GM19238 (cell line): Measurements from ENCODE around the gene TAF9B.
"Not testable (repeated sequence)": the region's sequence is repeated elsewhere in the genome, so short reads cannot be mapped to it uniquely, and the experiment has no call there.

Experiments
- DNase-seq: peaks from one replicate; pipeline ENCODE4 v3.0.0; 2011; ENCODE audit warnings: low spot score; ENCODE audit not compliant: insufficient read length

TAF9B gene, protein sequence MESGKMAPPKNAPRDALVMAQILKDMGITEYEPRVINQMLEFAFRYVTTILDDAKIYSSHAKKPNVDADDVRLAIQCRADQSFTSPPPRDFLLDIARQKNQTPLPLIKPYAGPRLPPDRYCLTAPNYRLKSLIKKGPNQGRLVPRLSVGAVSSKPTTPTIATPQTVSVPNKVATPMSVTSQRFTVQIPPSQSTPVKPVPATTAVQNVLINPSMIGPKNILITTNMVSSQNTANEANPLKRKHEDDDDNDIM

DNA sequence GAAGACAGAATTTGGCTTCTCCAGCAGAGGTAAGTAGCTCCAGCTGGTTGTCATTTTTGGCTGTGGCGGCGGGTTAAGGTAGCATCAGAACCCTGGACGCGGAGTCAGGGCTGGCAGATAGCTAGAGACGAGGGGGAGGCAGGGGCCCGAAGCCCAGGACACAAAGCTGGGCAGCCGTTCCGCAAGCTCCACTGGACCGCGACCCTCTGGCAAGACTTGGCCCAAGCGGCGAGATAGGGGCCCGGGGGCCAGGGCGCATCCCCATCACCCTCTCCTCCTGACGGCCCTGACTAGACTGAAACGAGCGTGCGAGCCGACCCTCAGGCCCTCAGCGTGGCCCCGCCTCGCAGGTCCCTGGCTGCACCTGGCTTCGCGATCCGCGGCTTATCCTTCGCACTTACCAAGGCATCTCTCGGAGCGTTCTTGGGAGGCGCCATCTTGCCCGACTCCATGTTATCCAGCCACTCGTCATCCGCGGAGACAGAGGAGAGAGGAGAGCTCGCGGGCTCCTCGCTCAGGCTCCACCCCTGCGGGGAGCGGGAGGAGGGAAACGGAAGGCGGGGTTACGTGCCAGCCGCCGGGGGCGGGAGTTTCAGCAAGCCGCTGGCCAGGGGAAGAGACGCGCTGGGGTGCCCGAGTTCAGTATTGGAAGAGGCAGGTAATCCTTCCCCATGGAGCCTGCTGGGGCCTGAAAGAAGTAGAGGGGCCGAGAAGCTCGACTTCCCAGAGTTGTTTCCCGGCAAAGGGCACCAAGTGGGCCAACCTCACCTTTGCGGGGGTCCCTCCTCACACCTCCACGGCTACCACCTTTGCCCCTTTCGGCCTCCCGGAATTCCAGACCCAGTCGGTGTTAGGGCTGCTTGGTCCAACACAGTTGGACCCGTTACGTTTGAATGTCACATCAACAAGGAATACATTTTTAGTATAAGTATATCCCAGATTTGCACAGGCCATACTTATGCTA lies at the start of gene TAF9B:
TAF9B (minus strand) TSS at position 491 of the 964 bp plus-strand sequence; CDS start at position 452, 39 bp downstream.
- DNase-seq: peak; percentile 76

DNA sequence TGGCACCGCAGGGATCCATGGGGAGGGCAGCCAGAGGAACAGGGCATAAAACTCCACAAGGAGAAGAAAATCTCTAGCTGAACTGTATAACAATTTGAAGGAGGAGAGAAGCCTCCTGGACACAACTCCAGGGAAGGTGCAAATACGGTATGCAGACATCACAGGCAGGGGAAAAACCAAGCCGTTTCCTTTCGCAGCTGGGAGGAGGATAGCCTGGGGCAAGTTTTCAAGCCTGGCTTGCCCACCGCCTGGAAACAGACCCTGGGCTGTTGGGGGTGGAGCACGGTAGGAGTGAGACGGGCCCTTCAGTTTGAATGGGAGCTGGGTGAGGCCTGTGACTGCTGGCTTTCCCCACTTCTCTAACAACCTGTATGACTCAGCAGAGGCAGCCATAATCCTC lies 43.4 kb upstream of the TAF9B start:
- DNase-seq: no peak

DNA sequence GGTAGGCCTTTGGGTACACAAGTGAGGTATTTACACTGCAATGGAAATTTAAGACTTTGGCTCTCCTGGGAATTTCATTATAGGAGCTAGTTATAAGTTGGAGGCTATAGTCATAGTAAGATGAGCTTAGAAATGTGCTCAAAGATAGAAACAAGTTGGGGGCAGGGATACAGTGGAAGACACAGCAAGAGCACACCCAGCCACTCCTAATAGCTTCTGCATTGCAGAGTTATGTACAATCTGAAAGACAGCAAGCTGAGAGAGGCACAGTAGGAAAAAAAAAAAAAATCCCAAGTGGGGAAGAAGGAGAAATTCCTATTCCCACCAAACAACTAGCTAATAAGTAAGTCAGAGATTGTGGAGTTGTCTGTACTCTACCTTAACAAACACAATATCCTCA lies 41.9 kb upstream of the TAF9B start:
- DNase-seq: no peak

DNA sequence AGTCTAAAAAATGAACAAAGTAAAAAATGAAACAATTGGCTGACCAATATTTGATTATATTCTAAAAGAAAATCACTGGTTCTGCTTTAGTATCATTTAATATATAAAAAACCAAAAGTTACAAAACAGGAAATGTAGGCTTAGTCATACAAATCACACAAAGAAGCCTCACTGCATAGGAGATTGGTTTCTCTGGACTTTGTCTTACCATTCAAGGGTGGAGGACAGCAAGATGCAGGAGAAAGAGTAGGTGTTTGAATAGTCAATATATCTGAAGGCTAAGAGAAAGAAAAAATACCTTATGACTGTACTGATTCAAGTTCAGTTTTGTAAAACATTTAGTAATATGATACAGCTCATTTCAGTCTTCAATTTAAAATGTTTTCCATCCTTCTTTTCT lies 28.6 kb upstream of the TAF9B start:
- no peak for DNase-seq

DNA sequence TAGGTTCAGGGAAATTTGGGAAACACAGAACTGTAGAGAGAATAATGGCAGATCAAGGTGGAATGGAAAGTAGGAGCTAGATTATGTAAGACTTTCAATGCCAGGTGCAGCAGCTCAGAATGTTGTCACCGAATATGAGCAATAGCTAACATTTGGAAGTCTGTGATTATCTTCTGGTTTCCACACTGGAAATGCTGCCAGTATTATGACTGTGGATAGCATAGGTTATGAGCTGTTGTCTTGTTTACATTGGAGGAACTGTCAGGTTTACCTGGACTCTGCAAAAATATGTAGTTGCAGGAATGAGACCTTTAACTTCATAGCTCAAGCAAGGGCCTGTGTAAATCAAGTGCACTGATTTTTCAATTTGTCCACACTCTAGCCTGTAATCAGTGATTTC lies 26.0 kb upstream of the TAF9B start:
- DNase-seq: no peak

DNA sequence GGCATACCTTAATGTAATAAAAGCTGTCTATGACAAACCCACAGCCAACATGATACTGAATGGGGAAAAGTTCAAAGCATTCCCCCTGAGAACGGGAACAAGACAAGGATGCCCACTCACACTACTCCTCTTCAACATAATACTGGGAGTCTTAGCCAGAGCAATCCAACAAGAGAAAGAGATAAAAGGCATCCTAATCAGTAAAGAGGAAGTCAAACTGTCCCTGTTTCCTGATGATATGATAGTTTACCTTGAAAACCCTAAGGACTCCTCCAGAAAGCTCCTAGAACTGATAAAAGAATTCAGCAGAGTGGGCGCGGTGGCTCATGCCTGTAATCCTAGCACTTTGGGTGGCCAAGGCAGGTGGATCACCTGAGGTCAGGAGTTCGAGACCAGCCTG lies 23.7 kb upstream of the TAF9B start:
- DNase-seq: not testable (repeated sequence)

DNA sequence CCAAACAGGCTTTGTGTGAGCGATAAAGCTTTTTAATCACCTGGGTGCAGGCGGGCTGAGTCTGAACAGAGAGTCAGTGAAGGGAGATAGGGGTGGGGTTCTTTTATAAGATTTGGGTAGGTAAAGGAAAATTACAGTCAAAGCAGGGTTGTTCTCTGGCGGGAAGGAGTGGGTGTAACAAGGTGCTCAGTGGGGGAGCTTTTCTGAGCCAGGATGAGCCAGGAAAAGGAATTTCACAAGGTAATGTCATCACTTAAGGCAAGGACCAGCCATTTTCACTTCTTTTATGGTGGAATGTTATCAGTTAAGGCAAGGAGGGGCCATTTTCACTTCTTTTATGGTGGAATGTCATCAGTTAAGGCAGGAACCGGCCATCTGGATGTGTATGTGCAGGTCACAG lies 21.3 kb upstream of the TAF9B start:
- DNase-seq: not testable (repeated sequence)

DNA sequence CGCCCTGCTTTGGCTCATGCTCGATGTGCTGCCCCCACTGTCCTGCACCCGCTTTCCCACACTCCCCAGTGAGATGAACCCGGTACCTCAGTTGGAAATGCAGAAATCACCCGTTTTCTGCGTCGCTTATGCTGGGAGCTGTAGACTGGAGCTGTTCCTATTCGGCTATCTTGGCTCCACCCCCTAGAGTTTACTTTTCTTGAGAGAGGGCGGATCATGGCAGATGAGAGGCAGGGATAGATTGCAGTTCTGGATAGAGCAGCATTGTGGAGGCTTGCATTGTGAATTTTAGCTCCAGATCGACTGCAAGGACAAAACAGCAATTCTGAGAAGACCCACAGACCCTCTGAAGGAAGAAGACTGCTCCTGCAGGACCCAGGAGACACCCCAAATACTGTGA lies 18.4 kb upstream of the TAF9B start:
- DNase-seq: not testable (repeated sequence)

DNA sequence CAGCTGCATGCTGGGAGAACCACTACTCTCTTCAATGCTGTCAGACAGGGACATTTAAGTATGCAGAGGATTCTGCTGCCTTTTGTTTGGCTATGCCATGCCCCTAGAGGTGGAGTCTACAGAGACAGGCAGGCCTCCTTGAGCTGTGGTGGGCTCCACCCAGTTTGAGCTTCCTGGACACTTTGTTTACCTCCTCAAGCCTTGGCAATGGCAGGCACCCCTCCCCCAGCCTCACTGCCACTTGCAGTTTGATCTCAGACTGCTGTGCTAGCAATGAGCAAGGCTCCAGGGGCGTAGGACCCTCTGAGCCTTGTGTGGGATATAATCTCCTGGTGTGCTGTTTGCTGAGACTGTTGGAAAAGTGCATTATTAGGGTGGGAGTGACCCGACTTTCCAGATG lies 17.9 kb upstream of the TAF9B start:
- DNase-seq: not testable (repeated sequence)

DNA sequence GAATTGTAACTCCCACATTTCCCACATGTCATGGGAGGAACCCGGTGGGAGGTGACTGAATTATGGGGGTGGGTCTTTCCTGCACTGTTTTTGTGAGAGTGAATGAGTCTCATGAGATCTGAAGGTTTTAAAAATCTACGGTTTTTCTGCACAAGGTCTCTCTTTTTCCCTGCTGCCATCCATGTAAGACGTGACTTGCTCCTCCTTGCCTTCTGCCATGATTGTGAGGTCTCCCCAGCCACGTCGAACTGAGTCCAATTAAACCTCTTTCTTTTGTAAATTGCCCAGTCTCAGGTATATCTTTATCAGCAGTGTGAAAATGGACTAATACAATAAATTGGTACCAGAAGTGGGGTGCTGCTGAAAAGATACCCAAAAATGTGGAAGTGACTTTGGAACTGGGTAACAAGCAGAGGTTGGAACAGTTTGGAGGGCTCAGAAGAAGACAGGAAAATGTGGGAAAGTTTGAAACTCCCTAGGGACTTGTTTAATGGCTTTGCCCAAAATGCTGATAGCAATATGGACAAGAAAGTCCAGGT lies 7.6 kb upstream of the TAF9B start:
- not testable (repeated sequence) for DNase-seq

DNA sequence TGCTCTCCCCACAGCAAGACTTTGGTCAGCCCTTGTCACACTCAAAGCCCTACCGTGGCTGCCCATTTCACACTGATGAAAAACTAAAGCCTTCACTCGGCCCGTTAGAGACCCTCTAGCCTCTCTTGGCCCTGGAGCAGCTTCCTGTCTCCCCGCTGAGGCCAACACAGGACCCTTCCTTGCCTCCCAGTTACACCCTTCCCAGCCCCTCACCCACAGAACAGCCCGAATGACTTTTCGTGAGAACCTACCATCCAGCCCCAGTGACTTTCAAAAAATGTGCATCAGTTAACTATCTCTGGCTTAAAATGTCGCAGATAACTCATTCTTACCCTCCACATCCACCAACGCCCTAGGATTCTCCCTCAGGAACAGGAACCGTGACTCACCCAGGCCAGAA lies 756 bp upstream of the TAF9B start:
- no peak for DNase-seq

DNA sequence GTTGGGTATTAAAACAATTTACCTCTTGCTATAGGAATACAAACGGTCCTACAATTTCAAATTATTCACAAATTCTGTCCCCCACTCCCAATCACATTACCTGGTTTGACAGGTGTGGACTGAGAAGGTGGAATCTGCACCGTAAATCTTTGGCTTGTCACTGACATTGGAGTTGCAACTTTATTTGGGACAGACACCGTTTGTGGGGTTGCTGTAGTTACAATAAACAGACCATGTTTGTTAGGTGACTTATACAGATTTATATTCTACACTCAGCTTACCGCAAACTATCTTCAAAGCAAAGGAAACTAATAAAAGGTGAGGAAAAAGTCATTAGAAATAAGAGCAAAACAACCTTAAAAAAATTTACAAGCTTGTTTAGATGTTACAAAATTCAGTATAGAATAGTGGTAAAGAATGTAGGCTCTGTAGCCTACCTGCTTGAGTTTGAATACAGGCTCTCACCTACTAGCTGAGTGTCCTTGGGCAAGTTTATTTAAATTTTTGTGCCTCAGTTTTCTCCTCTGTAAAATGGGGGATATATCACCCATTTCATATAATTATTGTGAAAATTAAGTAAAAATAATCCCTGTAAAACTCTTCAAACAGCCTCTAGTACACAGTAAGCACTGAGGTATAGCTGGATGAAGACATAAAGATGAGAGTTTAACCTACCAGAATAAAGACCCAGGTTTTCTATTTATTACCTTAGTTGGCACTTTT lies 6.1 kb downstream of the TAF9B start:
- no peak for DNase-seq

DNA sequence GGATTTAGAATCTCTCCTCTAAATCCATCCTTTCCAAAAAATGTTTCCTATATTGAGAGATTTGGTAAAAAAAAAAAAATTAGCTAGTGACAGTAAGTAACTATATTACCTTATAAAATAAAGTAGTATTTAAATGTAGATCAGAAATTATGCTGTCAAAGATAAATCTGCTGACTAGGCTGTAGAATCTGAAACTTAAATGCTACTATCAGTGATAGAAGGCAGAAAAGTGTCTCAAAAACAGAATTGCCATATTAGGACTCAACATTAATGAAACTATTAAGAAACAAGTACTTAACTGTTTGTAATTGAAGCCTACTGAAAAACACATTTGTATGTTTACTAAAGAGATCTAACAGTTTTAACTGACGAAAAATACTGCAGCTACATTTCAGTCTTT lies 8.3 kb downstream of the TAF9B start:
- DNase-seq: no peak

DNA sequence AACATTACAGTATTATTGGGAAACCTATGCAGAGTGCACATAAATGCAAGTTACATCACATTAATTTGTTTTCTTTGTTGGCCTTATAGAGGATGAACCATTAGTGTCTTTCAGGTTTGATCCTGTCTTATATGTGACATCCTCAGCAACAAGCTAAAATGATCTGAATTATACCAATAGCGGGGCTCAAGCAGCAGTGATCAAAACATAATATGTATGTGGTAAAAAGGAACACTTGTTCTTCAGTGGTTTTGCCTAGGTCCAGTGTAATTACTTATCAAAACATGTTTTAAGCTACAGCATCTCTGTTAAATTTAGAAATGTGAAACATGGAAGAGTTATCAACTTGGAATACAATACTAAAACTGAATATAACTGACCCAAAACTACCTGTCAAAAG lies 9.1 kb downstream of the TAF9B start:
- DNase-seq: no peak

DNA sequence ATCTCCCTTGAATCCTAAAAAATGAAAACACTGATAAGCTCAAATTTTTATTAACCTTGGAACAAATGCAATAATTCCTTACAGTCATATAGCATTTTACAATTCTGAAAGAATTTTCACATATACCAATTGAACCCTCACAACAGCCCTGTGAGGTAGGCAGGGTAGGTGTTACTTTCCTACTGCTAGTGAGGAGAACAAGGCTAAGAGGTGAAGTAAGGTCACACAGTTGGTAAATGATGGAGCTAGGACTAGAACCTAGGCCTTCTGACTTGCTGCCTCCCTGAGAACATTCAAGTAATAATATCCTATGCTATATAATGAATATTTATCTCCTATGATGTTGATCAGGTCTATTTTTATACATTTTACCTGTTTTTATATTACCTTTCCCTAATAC lies 9.7 kb downstream of the TAF9B start:
- no peak for DNase-seq

DNA sequence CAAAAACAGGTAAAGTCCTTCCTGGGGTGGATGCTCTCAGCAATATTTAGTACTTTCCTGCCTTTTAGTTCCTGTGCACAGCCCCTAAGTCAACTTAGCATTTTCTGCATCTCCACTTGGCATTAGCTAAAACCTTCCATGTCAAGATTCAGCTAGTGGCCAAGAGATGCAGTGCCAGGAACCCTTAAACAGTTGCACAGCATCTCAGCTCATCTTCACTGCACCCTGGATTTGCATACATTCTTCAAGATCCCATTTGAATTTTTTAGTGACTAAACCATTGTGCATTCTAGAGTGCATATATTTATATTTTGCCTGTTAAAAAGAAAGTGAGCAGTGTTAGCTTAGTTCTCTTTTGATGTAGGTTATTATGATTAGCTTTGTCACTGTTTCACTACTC lies 13.7 kb downstream of the TAF9B start:
- DNase-seq: not testable (repeated sequence)

DNA sequence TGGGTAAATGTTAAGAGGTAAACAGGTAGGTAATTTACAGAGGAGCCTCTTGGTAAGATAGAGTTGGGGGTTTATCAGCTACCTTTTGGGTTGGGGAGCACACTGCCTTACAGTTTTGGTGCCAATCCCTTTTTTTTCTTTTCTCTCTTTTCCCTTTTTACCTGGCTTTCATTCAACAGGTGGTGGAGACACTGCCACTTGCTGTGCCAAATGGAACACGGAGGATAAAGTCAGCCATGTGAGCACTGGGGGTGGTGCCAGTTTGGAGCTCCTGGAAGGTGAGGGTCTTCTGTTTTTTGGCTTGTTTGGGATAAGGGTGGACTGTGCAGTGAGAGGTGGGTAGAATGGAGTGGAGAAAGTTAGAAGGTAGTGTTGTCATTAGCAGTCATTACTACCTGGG lies 14.3 kb downstream of the TAF9B start:
- no peak for DNase-seq

DNA sequence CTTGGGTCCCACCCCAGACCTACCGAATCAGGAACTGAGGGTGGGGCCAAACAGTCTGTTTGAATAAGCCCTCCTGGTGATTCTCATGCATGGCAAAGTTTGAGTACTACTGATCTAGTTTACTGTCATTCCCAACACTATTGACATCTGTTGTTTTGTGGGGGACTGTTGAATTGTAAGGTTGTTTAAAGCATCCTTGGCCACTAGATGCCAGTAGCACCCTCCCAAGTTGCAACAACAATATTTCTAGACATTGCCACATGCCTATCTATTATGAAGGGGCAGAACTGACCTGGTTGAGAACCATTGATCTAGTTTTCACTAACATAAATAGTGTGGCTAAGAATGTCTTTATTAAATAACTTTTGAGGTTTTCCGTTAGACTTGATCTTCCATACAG lies 15.1 kb downstream of the TAF9B start:
- DNase-seq: no peak

DNA sequence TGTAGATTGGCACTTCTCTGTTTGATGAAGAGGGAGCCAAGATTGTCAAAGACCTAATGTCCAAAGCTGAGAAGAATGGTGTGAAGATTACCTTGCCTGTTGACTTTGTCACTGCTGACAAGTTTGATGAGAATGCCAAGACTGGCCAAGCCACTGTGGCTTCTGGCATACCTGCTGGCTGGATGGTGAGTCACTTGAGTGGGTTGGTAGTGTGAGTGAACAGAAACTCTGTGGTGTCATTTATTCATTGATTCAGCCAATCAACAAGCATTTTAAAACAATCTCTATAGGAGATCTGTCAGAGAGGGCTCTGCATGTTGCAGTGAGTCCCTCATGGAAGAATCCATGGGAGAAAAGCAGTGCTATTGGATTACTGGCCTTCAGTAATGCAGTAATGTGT lies 16.3 kb downstream of the TAF9B start:
- no peak for DNase-seq

DNA sequence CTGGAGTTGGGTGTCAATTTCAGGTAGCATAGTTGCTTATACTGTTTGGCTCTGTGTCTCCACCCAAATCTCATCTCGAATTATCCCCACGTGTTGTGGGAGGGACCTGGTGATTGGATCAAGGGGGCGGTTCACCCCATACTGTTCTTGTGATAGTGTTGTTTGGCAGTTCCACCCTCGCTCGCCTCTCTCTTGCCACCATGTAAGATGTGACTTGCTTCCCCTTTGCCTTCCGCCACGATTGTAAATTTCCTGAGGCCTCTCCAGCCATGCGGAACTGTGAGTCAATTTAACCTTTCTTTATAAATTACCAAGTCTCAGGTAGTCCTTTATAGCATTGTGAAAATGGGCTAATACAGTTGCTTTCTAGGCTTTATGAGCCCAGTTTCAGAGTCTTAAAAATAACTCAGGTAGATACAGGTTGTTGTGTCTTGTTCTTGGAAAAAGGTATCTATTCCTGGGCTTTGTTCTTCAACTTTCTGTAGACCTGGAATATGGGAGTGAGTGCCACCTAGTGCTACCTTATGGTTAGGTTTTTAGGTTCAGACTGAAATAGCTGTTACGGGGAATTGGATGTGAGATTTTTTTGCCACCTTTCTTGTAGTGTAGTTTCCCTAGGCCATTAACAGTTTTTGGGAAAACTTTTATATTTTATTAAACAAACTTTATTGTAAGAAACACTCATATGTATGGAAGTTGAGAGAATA lies 19.8 kb downstream of the TAF9B start:
- DNase-seq: no peak

DNA sequence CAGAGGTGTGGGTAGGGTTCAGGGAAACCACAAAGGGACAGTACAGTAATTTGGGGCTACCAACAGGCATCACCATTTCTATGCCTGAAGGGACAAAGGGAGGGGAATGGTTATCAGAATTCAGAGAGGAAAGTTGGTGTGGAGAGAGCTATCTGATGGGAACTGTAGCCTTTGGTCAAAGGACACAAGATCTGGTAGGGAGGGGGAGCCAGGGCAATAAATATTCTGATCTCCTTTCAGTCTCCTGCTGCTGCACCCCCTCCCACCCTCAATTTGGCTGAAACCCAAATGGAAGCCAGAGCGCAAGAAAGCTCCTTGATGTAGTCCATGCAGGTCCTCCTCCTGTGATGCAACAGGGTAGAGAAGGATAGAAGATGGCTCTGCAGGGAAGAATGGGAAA lies 20.8 kb downstream of the TAF9B start:
- DNase-seq: no peak
